ENCODE results near the gene OCIAD1. TPM values are rescaled to one million over a fixed set of nuclear protein-coding genes. Genes with fewer than 3 reads are reported as not detected.

The OCIAD1 gene
- 100 to 1,000 TPM; 148 to 152 TPM for total RNA-seq
- 137 TPM for polyA plus RNA-seq (2013, experiment 1 of 2)
- 127 TPM for polyA plus RNA-seq (2013, experiment 2 of 2)
- long read RNA-seq, experiment 1, transcript OCIAD1-202 (9 exons, 1,594 nt): minor isoform, 7 of 72 reads
- long read RNA-seq, experiment 1, transcript OCIAD1-201 (9 exons, 1,414 nt): major isoform, 27 of 72 reads
- long read RNA-seq, experiment 1, partial matches to known transcripts: 16 of 72 reads
- long read RNA-seq, experiment 1, other reads (novel, unspliced or antisense): 18 of 72 reads
- long read RNA-seq, experiment 2, transcript OCIAD1-201 (9 exons, 1,414 nt): major isoform, 50 of 92 reads
- long read RNA-seq, experiment 2, transcript OCIAD1-202 (9 exons, 1,594 nt): minor isoform, 13 of 92 reads
- long read RNA-seq, experiment 2, partial matches to known transcripts: 5 of 92 reads
- long read RNA-seq, experiment 2, other reads (novel, unspliced or antisense): 15 of 92 reads
- long read RNA-seq, experiment 3, transcript OCIAD1-202 (9 exons, 1,594 nt): minor isoform, 39 of 286 reads
- long read RNA-seq, experiment 3, transcript OCIAD1-201 (9 exons, 1,414 nt): major isoform, 181 of 286 reads
- long read RNA-seq, experiment 3, partial matches to known transcripts: 17 of 286 reads
- long read RNA-seq, experiment 3, other reads (novel, unspliced or antisense): 41 of 286 reads
- long read RNA-seq, experiment 4, transcript OCIAD1-202 (9 exons, 1,594 nt): minor isoform, 38 of 263 reads
- long read RNA-seq, experiment 4, transcript OCIAD1-201 (9 exons, 1,414 nt): major isoform, 175 of 263 reads
- long read RNA-seq, experiment 4, transcript OCIAD1-205 (8 exons, 1,756 nt): minor isoform, 6 of 263 reads
- long read RNA-seq, experiment 4, transcript OCIAD1-226 (9 exons, 1,288 nt): minor isoform, 6 of 263 reads
- long read RNA-seq, experiment 4, partial matches to known transcripts: 4 of 263 reads
- long read RNA-seq, experiment 4, other reads (novel, unspliced or antisense): 33 of 263 reads

GRCh38 chr4:48830706-48831531 lies at the start of gene OCIAD1:
OCIAD1 (plus strand) TSS chr4:48831088; CDS start chr4:48832625, 1,537 bp downstream.
- H3K36me3 Mint-ChIP-seq (ENCODE audit: low read depth): peaks cover 14% of the 10 kb centered on the region

GRCh38 chr4:48781968-48782367 lies 48.9 kb upstream of the OCIAD1 start:
- H3K4me1 Mint-ChIP-seq: peaks cover 26% of the 10 kb centered on the region
- H3K4me3 Mint-ChIP-seq: no peak overlapping the region
- Histone ChIP-seq H3K27ac (ENCODE audit: low read depth, low read length) (no peak overlapping the region), H3K9me3 (ENCODE audit: control insufficient read depth, low read length) (no peaks in the 10 kb centered on the region), H3K4me3 (ENCODE audit: low read length) (no peak overlapping the region), H3K9ac (ENCODE audit: extremely low read depth, low read length, poor library complexity, severe bottlenecking) (no peak overlapping the region), H3K27me3 (ENCODE audit: control insufficient read depth, insufficient read depth, low read length, poor library complexity, severe bottlenecking) (no peaks in the 10 kb centered on the region), H3K4me1 (ENCODE audit: control insufficient read depth, insufficient read depth, low read length) (no peaks in the 10 kb centered on the region), H3K36me3 (ENCODE audit: control insufficient read depth, insufficient read depth, low read length) (no peaks in the 10 kb centered on the region)
- DNase-seq: no peak
- no peak for TF ChIP-seq CTCF (conservative IDR thresholded peaks at IDR 0.05)
- no peaks in the 10 kb centered on the region for H3K27me3 Mint-ChIP-seq (ENCODE audit: insufficient read depth)
- no peaks in the 10 kb centered on the region for H3K9me3 Mint-ChIP-seq
- H3K27ac Mint-ChIP-seq: no peak overlapping the region
- no peaks in the 10 kb centered on the region for H3K36me3 Mint-ChIP-seq (ENCODE audit: low read depth)

More at GRCh38 chr4:48830706-48831531, at the start of gene OCIAD1:
- Histone ChIP-seq H3K36me3 (ENCODE audit: control insufficient read depth, insufficient read depth, low read length) (peaks cover 32% of the 10 kb centered on the region), H3K27me3 (ENCODE audit: control insufficient read depth, insufficient read depth, low read length, poor library complexity, severe bottlenecking) (no peaks in the 10 kb centered on the region), H3K27ac (ENCODE audit: low read depth, low read length) (peak within 1 kb of the TSS; percentile 96), H3K9me3 (ENCODE audit: control insufficient read depth, low read length) (no peaks in the 10 kb centered on the region), H3K4me3 (ENCODE audit: low read length) (peak within 1 kb of the TSS; percentile 95), H3K4me1 (ENCODE audit: control insufficient read depth, insufficient read depth, low read length) (no peaks in the 10 kb centered on the region), H3K9ac (ENCODE audit: extremely low read depth, low read length, poor library complexity, severe bottlenecking) (peak within 1 kb of the TSS; percentile 96)
- Mint-ChIP-seq H3K9me3 (no peaks in the 10 kb centered on the region), H3K4me3 (peak within 1 kb of the TSS; percentile 100), H3K27ac (peak within 1 kb of the TSS; percentile 100), H3K27me3 (ENCODE audit: insufficient read depth) (no peaks in the 10 kb centered on the region), H3K4me1 (peaks cover 9% of the 10 kb centered on the region)
- peak; percentile 98 for DNase-seq
- WGBS, 2 experiments (ENCODE audit: insufficient coverage in 1 of 2, insufficient read length in 1 of 2): 0 to 1% methylated on average over 29 to 56 of the region's 56 CpGs
- TF ChIP-seq CTCF (conservative IDR thresholded peaks at IDR 0.05): no peak

- Mint-ChIP-seq H3K27me3 (ENCODE audit: insufficient read depth) (no peaks in the 10 kb centered on the region), H3K36me3 (ENCODE audit: low read depth) (no peaks in the 10 kb centered on the region), H3K4me3 (no peak overlapping the region), H3K27ac (no peak overlapping the region), H3K4me1 (peaks cover 14% of the 10 kb centered on the region), H3K9me3 (no peaks in the 10 kb centered on the region)
- H3K4me1 ChIP-seq (ENCODE audit: control insufficient read depth, insufficient read depth, low read length): no peaks in the 10 kb centered on the region
- TF ChIP-seq CTCF (conservative IDR thresholded peaks at IDR 0.05): no peak
- H3K27ac ChIP-seq (ENCODE audit: low read depth, low read length): no peak overlapping the region
- no peaks in the 10 kb centered on the region for H3K9me3 ChIP-seq (ENCODE audit: control insufficient read depth, low read length)
- no peaks in the 10 kb centered on the region for H3K36me3 ChIP-seq (ENCODE audit: control insufficient read depth, insufficient read depth, low read length)
- no peak for DNase-seq
- H3K27me3 ChIP-seq (ENCODE audit: control insufficient read depth, insufficient read depth, low read length, poor library complexity, severe bottlenecking): no peaks in the 10 kb centered on the region
- H3K4me3 ChIP-seq (ENCODE audit: low read length): no peak overlapping the region
- H3K9ac ChIP-seq (ENCODE audit: extremely low read depth, low read length, poor library complexity, severe bottlenecking): no peak overlapping the region
Observed at GRCh38 chr4:48785302-48785701, 45.6 kb upstream of the OCIAD1 start.
